ENCODE results near the gene CDC42EP4. TPM values are rescaled to one million over a fixed set of nuclear protein-coding genes. Genes with fewer than 3 reads are reported as not detected.

The CDC42EP4 gene
- polyA plus RNA-seq, 2 donors = 15.7 to 20.0 TPM

Other genes starting within 250 kb of the CDC42EP4 start
- gene SLC39A11, start 219.3 kb downstream of the CDC42EP4 start, polyA plus RNA-seq = 10 to 100 TPM; 10.6 to 11.7 TPM
- gene SSTR2, start 147.0 kb downstream of the CDC42EP4 start, polyA plus RNA-seq = under 1 TPM; 0.02 to 0.06 TPM
- 10 to 100 TPM; 11.0 to 13.0 TPM for gene COG1, start 118.9 kb downstream of the CDC42EP4 start, polyA plus RNA-seq
- not detected for gene CPSF4L, start 50.1 kb downstream of the CDC42EP4 start, polyA plus RNA-seq

All from esophagus (tissue), 2 donors.